GM18498 (cell line): ENCODE measurements around the gene COL6A2.
"Not testable (repeated sequence)": the region's sequence is repeated elsewhere in the genome, so short reads cannot be mapped to it uniquely, and the experiment has no call there.

Experiments
- ATAC-seq: cut with Tn5 transposase; IDR thresholded peaks from one replicate; pipeline ENCODE4 v1.9.1; 2021; ENCODE audit warnings: mild to moderate bottlenecking, moderate library complexity; ENCODE audit not compliant: unreplicated experiment

COL6A2 gene

DNA sequence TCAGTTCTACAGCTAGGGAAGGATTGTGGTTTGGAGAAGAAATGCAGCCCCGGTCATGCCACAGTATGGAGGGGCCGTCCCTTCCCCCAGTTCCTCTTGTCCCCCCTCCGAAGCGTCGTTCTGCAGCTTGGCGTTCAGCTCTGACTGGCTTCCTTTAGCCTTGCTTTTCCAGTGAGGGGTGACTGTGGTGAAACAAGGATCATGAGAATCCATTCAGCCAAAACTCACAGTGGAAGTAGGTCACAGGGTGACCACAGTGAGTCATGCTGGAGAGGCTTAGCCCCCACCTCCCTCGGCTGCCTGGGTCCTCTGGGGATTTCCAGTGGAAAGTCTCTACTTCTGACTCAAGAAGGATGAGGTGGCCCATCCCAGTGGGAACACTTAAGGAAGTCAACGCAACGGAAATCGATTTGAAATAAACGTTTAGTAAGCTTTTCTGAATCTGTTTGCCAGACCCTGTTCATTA, 37.3 kb upstream of the COL6A2 start:
- ATAC-seq: no peak

DNA sequence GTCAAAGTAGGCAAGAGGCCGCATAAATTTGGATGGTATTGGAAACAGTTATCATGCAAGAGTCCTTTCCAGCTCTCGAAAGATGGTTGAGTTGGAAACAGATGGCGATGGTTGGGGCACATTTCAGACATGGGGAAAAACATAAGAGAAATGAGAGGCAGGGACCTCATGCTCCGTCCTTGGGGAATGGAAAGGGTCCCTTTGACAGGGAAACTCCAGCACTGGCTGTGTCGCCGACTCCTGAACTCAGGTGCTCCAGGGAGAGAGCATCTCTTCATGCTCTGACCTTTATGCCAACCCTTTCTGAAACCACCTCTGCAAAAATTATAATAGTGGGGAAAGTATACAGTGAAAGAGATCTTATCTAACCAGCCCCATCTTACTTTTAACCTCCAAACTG, 36.8 kb upstream of the COL6A2 start:
- no peak for ATAC-seq

DNA sequence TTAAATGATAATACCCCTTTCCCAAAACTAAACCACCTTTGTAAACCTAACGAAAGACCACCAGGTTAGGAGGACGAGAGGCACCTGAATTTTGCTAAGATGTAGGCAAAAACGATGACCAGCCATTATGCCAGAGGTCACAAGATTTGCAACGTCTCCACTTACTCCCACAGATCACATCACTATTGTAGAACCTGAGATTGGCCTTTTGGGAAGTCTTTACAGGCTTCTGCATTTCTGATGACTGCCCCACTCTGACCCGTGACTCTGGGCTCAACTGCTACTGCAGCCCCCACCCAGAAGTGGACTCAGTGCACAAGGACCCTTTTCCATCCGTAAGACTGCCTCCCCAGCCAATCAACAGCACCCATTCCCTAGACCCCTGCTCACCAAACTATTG, 36.4 kb upstream of the COL6A2 start:
- ATAC-seq: no peak

DNA sequence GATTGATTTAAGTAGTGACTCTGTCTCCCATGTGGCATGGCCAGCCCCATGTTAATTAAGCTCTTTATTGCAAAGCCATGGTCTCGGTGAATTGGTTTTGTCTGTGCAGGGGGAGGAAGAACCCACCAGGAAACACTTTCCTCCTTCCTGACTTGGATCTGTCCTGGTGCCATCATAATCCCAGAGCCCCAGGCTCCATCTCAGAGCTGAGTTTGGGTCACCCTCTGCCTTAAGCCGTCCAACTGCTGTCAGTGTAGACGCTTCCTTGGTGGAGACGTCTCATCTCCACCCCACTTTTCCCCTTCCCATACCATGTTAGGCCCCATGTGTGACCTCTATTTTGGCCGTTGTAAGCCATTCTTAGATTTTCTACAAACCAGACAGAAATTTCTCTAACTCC, 36.0 kb upstream of the COL6A2 start:
- no peak for ATAC-seq

DNA sequence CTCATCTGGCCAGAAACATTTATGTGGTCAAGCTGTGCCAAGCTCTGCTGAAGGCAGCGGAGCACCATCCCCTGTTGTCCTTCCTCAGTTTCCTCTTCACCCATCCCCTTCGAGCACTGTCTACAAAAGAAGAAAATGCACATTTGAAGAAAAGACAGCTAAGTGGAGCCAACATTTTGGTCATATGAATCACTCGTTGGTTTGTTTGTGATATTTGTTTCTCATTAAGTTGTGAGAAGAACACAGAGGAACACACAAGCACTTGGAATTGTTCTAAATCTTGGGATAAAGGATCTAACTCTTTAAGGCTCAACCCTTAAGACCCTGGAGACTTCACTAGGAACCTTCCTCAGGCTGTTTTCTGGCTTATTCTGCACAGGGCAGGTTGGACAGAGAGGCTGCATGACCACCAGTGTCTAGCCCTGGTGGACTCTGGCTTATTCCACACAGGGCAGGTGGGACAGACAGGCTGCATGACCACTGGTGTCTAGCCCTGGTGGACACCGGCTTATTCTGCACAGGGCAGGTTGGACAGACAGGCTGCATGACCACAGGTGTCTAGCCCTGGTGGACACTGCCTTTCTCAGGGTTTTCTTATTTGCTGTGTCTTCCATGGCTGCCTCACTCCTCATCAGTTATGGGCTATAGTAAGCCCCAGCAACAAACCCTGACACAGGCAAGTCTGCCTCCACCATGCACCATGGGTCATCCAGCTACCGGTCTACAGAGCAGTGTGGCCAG, 35.3 kb upstream of the COL6A2 start:
- ATAC-seq: no peak

DNA sequence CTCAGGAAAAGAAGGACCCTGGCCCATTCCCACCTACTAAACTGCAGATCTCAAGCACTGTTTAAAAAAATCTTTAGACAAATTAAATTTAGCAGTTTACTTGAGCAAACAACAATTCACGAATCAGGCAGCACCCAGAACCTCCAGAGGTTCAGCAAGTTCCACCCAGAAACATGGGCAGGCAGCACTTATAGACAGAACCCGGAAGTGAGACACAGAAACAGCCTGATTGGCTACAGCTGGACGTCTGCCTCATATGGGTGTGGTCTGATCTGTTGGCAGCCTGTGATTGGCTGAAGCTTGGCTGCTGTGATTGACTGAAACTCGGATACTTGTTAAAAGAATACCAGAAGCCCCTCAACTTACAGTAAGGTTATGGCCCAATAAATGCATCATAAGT, 34.7 kb upstream of the COL6A2 start:
- ATAC-seq: no peak

DNA sequence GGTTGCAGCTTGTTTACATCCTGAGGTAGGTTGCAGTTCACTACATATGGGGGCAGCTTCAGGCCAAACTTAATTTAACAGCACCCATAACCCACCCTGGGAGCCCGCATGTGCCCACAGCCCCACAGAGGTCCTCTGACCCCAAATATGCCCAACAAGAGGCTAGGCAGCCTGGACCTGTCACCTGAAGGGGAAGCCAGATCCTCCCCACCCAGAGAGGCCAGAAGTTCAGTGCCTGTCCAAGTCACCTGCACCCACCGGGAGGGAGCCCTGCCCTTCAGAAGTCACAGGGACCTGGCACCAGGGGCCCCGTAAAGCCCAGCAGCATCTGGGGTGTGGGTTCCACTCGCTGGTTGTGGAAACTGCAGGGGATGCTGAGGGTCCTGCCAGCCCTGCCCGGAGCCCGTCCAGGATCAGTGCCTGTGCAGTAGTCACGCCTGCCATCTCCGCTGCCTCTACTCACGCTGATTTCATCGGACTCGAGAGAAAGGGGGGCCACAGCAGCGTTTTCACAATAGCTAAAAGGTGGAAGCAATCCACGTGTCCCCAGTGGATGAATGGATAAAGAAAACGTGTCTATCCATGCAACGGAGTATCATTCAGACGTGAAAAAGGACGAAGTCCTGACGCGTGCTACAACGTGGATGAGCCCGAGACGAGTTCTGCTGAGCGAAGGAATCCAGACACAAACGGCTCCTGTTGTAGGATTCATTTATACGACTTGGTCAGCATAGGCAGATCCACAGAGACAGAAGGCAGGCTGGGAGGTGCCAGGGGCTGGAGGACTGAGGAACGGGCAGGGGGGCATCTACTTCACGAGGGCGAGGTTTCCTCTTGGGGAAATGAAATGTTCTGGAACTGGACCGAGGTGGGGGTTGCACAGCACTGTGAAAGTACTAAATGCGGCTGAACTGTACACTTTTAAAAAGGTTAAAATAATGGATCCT, 33.9 kb upstream of the COL6A2 start:
- ATAC-seq: no peak

DNA sequence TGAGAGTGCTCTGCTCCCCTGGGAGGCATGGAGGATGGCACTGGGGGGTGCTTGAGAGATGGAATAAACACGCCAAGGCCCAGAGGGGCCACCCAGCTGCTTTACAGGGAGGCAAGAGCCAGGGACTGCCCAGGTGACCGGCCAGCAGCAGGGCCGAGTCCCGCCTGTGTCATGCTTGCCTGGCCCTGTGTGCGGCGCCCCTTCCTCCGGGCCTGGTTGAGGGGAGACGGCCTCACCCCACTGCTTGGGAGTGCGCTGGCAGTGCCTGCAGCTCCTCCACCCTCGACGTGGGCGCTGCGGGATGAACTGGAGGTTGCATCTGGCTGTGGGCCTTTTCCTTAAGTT, 33.1 kb upstream of the COL6A2 start:
- ATAC-seq: no peak

DNA sequence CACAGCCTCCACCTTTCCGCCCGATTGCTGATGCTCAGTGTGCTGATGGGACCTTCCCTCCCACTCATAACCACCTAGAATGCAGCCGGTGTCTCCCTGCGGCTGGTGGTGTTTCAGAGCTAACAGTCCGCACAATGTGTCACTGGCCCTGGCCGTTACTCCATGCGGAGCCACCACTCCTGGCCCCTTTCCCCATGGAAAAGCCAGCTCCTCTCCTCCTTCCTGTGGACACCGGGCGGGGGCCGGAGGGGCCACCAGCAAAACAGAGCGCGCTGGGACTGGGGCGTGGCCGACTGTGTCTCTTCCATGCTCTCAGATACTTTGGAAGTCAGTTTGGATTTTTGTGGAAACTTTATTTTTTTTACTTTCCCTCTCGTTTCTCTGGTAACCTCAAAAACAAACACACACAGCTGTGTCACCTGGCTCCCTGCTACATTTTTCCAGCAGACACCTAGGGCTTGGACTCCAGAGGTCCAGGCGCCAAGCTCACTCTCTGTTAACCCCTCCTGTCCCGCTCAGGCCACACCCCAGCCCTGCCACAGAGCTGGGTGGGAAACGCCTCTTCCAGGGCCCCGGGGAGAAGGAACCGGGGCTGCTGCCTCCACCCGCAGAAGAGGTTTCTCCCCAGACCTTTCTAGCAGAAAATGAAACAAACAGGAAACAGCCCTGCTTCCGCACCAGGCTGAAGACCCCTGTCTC, 32.5 kb upstream of the COL6A2 start:
- no peak for ATAC-seq

DNA sequence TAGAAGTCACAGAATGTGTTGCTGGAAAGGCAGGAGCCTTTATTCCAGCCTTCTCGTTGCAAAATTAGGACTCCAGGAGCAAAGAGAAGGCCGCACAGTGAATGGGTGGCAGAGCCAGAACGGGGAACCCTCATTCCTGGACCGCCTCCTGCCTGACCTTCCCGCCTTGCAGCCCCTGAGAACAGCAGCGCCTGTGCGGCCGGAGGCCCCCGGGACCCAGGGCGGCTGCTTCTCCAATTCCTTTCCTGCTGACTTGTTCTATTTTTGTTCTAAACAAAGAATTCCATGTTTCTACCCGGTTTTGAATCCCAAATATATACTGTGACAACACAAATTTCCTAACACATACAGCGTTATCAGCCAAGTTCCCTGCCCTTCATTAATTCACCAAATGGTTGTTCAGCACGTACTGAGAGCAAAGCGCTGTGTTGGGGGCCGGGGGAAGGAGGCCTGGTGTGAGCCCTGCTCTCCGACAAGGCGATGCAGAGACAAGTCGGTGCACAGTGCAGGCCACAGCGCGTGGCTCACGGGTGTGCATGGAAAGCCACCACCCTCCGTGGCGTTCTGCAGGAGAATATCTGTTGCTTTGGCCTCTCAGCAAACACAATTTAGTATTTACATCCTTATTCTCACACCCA, 31.9 kb upstream of the COL6A2 start:
- ATAC-seq: no peak

DNA sequence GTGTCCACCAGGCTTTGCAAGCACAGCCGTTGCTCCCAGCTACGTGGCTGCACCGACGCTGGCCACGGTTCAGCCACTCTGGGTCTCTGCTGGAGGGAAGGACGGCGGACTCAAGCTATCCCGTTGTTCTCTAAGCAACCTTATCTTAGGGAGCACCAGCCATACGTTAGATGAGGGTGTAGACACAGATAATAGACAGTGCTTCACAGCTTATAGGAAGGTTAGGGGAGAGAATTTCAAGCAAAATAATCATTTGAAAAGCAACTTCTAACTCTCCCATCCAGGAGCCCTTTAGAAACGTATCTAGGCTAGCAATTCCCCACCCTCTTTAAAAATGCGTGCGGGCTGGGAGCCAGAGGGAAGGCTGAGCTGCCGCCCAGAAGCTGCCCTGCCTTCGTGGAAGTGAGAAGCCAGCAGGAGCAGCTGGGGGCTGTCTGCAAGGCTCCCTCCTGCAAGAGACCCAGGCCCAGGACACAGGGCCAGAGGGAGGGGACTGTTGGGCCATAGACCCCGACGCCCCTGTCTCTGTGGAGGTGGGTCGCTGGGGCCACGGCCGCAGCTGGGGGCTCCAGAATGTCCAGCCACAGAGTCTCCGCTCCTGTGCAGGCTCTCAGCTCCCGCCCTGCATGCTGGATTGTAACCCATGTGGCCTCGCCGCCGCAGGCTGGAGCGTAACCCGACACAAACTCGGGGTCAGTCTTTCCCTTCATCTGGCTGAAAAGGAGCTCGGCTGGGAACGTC, 31.2 kb upstream of the COL6A2 start:
- no peak for ATAC-seq

DNA sequence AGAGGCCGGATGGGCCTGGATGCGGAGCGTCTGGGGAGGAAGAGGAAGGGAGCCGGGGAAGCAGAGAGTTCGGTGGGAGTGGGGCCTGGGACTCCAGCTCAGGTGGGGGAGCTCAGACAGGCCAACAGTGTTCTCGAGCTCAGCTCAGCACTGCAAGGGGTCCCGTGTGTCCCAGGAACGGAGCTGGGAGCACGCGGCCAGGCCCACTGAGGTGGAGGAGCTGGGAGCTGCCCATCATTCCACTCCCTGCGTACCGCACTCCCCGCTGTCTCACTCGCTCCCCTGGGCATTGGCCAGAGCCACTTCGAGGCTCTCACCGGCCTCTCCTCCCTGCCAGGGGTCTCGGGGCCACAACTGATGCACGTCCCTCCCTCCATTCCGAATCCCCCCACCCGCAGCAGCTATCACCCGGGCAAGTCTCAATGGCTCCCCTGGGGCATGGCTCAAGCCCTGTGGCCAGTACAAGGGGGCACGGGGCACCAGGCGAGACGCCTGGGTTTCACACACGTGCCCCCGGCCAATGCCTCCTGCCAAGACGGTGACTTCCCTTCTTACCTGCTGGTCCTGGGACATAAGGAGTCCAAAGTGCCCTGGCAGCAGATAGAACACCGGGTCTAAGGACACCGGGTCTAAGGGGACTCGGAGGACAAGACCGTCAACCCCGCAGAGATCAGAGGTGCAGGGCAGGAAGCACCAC, 30.3 kb upstream of the COL6A2 start:
- no peak for ATAC-seq

DNA sequence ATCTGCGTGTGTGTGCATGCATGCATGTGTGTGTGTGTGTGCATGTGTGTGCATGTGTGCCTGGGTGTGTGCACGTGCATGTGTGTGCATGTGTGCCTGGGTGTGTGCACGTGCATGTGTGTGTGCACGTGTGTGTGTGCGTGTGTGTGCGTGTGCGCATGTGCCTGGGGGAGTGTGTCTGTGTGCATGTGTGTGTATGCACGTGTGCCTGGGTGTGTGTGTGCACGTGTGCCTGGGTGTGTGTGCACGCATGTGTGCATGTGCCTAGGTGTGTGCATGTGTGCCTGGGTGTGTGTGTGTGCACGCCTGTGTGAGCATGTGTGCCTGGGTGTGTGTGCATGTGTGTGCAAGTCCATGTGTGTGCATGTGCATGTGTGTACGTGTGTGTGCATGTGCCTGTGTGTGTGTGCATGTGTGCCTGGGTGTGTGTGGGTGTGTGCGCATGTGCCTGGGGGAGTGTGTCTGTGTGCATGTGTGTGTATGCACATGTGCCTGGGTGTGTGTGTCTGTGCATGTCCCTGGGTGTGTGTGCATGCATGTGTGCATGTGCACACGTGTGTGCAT, 29.3 kb upstream of the COL6A2 start:
- no peak for ATAC-seq

DNA sequence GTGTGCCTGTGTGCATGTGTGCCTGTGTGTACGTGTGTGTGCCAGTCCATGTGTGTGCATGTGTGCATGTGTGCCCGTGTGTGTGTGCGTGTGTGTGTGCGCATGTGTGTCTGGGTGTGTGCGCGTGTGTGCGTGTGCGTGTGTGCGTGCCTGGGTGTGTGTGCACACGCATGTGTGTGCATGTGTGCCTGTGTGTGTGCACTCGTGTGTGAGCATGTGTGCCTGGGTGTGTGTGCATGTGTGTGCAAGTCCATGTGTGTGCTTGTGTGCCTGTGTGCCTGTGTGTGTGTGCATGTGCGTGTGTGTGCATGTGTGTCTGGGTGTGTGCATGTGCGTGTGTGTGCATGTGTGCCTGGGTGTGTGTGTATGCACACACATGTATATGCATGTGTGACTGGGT, 28.7 kb upstream of the COL6A2 start:
- no peak for ATAC-seq

DNA sequence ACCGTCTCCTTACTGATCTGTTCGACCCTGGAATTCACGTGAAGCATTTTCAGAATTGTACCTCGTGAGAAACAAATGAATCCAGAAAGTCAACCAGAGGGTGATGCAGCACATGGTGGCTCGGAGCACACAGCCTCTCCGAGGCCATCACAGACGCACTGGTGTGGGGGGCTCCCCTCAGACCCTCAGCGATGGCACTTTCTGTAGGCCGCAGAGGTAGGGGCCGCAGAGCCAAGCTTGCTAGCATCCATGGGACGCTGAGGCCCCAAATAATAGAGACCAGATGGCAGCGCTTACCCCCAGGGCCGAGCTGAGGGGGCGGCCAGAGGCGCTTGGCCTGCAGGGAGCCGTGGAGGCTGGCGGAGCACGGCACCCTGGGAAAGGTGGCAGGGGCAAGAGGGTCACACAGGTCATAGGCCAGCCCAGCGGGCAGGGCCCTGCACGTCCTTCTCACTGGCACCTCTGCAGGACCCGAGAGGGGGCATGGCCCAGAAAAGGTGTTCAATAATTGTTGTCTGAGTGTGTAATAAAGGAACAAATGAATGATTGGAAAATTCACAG, 28.1 kb upstream of the COL6A2 start:
- ATAC-seq: no peak

DNA sequence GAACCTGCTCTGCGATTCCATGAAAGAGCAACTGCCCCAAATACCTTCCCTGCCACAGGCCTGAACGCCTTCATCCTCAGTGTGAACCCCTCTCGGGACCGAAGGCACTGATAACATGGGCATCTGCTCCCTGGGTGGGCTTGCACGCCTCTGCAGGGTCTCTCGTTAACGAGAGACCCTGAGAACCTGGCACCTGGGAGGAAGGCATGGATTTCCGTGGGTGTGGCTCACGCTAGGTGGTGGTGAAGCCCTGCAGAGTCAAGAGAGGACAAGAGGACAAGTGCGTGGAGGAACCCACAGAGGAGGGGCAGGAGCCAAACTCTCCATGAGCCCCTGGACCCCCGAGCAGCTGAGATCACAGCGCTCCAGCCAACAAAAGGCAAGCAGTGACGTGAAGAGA, 26.8 kb upstream of the COL6A2 start:
- no peak for ATAC-seq

DNA sequence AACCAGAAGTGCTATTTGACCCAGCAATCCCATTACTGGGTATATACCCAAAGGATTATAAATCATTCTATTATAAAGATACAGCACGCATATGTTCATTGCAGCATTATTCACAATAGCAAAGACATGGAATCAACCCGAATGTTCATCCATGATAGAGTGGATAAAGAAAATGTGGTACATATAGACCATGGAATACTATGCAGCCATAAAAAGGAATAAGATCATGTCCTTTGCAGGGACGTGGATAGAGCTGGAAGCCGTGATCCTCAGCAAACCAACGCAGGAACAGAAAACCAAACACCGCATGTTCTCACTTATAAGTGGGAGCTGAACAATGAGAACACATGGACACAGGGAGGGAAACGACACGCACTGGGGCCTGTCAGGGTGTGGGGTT, 21.2 kb upstream of the COL6A2 start:
- ATAC-seq: not testable (repeated sequence)

DNA sequence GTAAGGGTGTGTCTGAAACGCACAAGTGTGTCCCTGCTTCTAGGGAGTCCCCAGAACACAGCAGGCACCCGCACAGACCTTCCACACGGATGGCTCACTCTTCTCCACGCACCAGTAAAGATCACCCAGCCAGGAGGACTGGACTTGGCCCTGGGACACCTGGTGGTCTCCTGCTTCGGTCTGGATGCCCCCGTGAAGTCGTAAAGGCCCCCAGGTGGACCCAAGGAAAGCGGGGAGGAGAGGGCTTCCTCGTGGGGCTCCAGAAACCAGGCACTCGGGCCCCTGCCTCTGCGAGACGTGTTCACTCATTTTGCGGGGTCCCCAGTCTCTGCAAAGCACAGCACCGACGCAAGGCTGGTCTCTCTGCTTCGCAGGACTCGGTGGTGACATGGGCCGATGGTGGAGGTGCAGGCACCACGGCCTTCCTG, 20.2 kb upstream of the COL6A2 start:
- ATAC-seq: no peak

DNA sequence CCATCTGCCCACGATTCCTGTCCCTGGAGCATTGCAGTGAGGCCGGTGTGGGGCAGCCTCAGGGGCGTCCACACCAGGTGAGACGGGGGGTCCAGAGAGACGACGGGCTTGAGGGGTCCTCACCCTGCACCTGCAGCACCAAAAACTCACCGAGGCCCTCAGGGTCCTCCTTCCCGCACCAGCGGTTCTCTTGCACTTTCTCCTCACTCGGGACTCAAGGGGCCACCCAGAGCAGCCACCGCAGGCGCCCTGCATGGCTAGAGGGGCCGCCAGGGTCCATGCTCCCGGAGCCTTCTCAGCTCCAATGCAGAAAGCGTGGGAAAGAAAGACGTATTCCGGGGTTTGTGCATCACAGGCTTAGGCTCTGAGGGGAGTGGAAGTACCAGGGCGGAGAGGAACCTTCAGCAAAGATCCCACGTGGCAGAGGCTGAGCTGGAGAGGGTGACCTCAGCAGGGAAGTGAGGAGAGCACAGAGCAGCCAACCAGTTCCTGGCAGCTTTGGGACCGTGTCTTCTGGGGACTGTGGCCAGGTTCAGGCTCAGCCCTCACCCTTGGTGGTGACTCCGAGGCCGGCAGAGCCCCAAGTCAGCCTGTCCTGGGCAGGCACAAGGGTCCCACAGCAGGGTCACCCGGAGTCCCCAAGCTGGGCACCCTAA, 19.5 kb upstream of the COL6A2 start:
- ATAC-seq: no peak
